Measurements from ENCODE around the gene MDK.

Gene MDK, protein sequence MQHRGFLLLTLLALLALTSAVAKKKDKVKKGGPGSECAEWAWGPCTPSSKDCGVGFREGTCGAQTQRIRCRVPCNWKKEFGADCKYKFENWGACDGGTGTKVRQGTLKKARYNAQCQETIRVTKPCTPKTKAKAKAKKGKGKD

GRCh38 chr11:46381048-46381818, at the start of gene MDK:
TSS of gene MDK (plus strand) at chr11:46381669. CDS start at chr11:46382058, 389 bp downstream.
- DNase-seq = peak; percentile 82

GRCh38 chr11:46332093-46332567, 49.3 kb upstream of the MDK start:
- DNase-seq = no peak

GRCh38 chr11:46332568-46333393, 48.7 kb upstream of the MDK start:
- no peak for DNase-seq

DNA sequence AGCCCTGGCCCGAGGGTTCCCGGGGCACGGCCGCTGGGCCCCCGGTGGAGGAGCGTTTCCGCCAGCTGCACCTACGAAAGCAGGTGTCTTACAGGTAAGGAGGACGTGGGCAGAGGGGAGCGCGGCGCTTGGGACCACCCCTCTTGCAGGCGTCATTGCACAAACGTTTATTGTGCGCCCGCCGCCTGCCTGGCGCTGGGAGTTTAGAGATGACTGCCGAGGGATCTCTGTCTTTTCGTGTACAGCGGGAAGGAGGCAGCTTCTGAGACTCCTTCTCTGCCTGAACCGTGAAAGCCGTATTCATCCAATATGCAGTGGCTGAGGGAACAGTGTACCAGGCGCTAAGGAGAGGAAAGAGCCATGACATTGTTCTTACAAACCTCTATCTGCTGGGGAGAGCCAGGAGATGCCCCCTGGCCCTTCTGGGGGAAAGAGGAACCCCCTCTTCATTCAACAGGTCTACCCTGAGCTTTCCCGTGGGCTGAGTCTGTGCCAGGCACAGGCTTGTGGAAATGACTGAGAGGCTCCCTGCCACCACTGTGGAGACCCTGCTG, 48.0 kb upstream of the MDK start:
- DNase-seq = no peak

- no peak for DNase-seq
These were observed 47.3 kb upstream of the MDK start for GRCh38 chr11:46334211-46334610.

DNA sequence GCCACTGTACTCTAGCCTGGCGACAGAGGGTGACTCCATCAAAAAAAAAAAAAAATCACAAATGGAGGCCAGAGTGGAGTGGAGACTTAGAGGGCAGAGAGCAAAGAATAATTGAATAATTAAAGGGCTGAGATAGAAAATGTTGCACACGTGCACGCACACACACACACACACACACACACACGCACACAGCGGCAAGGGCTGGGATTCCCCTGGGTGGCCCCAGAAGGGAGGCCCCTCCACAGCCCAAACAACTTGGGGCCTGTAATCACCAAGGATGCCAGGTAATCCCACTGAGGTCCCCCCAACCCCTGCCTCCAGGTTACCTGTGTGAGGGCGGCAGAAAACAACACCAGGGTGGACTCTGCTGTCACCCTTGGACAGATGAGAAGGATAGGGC, 46.2 kb upstream of the MDK start:
- DNase-seq = no peak

GRCh38 chr11:46335890-46336562, 45.4 kb upstream of the MDK start:
- peak; percentile 51 for DNase-seq

DNA sequence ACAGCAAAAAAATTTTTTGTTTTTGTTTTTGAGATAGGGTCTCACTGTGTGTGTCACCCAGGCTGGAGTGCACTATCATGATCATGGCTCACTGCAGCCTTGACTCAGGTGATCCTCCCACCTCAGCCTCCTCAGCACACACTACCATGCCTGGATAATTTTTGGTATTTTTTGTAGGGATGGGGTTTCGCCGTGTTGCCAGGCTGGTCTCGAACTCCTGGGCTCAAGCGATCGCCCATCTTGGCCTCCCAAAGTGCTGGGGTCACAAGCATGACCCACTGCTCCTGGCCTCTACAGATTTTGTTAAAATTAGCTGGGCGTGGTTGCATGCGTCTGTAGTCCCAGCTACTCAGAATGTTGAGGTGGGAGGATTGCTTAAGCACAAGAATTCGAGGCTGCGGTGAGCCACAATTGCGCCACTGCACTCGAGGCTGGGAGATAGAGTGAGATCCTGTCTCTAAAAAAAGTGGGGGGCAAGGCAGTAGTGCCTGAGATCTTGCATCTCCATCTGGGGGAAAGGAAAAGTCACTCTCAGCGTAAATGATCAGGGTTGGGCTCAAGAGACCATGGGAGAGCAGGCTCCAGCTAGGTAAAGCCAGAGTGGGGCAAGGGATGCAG, 44.8 kb upstream of the MDK start:
- no peak for DNase-seq

- no peak for DNase-seq
These were observed 43.7 kb upstream of the MDK start for GRCh38 chr11:46337626-46338345.

GRCh38 chr11:46338636-46338987, 42.9 kb upstream of the MDK start:
- DNase-seq = no peak

- no peak for DNase-seq
These were observed 42.3 kb upstream of the MDK start for GRCh38 chr11:46338988-46339666.

DNA sequence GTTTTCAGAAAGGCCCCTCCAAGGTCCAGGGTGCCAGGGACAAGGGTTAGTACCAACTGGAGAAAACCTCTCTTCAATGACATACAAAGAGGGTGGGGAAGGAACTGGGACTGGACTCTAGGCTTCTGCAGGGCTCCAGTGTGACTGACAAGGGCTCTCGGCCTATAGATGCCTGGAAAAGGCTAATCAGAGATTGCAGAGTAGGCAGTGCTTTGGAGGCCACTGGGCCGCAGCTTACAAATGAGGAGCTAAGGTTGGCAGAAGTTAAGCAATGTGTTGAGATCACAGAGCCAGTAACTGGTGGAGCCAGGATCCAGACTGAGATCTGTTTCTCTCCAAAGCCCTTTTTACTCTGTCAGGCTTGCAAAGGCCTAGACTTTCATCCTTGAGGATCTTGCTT, 41.7 kb upstream of the MDK start:
- no peak for DNase-seq

GRCh38 chr11:46341454-46341853, 40.0 kb upstream of the MDK start:
- no peak for DNase-seq

DNA sequence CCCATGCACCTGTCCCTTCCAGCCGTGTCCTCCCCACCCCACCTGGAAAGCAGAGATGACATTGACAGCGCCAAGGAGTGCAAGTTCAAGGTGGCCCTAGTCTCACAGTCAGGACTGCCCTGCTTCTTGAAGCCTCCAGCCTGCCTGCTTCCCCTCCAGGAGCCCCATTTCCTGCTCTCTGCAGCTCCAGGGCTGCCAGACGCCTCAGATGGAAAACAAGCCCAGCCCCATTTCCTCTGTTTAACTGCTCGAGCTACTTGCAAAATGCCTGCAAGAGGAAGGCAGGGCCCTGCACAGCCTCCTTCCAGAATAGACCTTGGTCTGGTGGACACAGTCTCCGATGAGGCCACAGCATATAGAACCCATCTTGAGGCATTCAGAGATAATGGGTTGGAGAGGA, 39.2 kb upstream of the MDK start:
- DNase-seq = peak; percentile 81

- no peak for DNase-seq
These were observed 37.9 kb upstream of the MDK start for GRCh38 chr11:46343520-46343919.

DNA sequence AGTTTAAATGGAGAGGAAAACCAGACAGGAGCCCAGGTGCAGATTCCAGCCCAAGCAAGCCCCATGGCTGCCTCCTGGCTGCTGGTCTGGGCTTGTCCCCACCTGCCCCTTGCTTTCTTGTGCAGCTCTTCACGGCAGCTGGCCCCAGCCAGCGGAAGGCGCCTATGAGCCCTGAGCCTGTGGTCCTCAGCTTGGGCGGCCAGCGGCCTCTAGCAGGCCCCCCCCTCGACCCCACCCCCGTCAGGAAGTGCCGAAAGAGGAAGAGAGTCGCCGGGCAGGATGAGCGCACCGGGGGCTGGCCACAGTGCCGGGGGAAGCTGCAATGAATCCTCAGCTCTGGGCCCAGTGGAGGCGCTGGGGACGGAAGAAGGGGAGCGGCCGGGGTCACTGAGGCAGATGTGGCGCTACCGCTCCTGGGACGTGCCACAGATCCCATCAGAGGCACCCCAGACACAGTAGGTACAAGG, 36.3 kb upstream of the MDK start:
- DNase-seq = no peak

DNA sequence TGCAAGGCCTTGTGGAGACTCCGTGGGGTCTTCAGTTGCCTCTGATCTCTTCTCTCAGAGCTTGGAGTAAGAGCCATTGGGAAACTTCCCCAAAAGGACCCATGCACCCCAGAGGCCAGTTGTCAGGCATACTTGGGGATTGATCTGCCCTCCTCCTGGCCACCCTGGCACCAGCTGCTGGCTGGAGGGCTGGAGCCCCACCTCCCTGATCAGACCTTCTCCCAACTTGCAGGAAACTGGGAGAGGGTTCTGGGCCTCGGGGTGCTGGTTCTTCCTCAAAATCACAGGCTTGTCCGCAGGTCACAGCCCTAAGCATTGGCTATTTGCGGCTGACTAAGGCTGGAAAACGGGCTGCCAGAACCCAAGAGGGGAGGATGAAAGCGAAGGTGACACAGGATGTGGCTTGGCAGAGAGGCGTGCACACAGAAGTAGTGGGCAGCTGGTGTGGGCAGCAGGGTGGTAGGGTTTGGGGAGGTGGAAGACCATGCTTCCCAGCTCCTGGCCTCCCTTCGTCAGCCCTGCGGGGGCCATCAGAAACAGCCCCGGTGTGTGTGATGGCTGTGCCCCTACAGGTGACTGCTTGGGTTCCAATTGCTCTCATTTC, 35.5 kb upstream of the MDK start:
- DNase-seq = no peak

GRCh38 chr11:46346886-46347636, 34.4 kb upstream of the MDK start, which contains the start of gene DGKZ:
TSS of gene DGKZ (plus strand) at chr11:46347463. CDS start at chr11:46347660, 197 bp downstream.
- peak; percentile 89 for DNase-seq

DNA sequence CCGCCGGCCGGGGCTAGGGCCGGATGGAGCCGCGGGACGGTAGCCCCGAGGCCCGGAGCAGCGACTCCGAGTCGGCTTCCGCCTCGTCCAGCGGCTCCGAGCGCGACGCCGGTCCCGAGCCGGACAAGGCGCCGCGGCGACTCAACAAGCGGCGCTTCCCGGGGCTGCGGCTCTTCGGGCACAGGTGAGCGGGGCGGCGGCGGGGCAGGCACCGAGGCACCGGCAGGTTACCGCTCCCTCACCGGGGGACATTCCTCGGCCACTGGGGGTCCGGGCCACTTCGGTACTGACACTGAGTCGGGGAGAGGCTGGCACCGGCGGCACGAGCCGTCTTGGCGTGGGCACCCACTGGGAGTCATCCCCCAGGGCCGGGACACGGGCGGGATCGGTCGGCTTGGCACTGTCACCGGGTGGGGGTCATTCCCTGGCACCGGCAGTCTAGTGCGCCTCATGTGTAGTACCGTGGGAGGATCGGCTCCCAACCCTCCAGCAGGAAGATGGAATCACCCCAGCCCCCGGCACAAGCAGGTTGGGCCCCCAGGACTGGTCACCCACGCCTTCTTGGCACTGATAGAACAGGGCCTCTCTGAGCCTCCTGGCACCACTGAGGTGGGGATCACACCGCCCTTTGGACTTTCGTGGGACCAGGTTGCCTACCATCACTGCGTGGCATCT, 33.7 kb upstream of the MDK start:
- DNase-seq = peak; percentile 43
